DND-41 (cell line): ENCODE measurements around the gene RASAL2.

Experiments
- ATAC-seq: fragments of 200-7000 bp; cut with Tn5 transposase; 3 replicates; pipeline ENCODE4 v1.9.1; 2021; ENCODE audit warnings: low read depth; ENCODE audit not compliant: insufficient read depth
- DNase-seq: peaks from one replicate; pipeline ENCODE4 v3.0.0-alpha.2; 2020
- H2AFZ ChIP-seq: 2 replicates; pipeline ENCODE4 v1.6.0; 2012; ENCODE audit warnings: low read depth, low read length
- H3K27ac ChIP-seq: 2 replicates; pipeline ENCODE4 v1.5.1; 2012; ENCODE audit warnings: low read length, inconsistent platforms
- H3K27me3 ChIP-seq: fragments of 200-600 bp; sonication (generic); 2 replicates; pipeline ENCODE4 v1.6.0; 2012; ENCODE audit warnings: low read length, mild to moderate bottlenecking, inconsistent platforms; ENCODE audit not compliant: insufficient read depth, poor library complexity
- H3K36me3 ChIP-seq: 2 replicates; pipeline ENCODE4 v1.5.1; 2012; ENCODE audit warnings: low read length, inconsistent platforms; ENCODE audit not compliant: insufficient read depth
- H3K4me1 ChIP-seq: 2 replicates; pipeline ENCODE4 v1.5.1; 2012; ENCODE audit warnings: mild to moderate bottlenecking, low read length; ENCODE audit not compliant: insufficient read depth
- H3K4me2 ChIP-seq: 2 replicates; pipeline ENCODE4 v1.6.0; 2012; ENCODE audit warnings: mild to moderate bottlenecking, moderate library complexity, low read length, inconsistent platforms; ENCODE audit not compliant: insufficient read depth
- H3K4me3 ChIP-seq, 2 experiments: fragments of 200-600 bp in 1 of 2; shearing (Covaris generic) in 1 of 2; 2 replicates each; pipeline ENCODE4 v1.5.1; 2012 to 2016; ENCODE audit warnings: inconsistent platforms in 2 of 2, low read length in 2 of 2, mild to moderate bottlenecking in 2 of 2, low read depth in 1 of 2, moderate library complexity in 1 of 2
- H3K79me2 ChIP-seq: 2 replicates; pipeline ENCODE4 v1.6.0; 2012; ENCODE audit warnings: low read length, inconsistent platforms; ENCODE audit not compliant: insufficient read depth
- H3K9ac ChIP-seq: 2 replicates; pipeline ENCODE4 v1.6.0; 2012; ENCODE audit warnings: low read depth, mild to moderate bottlenecking, inconsistent platforms, low read length, moderate library complexity
- H3K9me3 ChIP-seq: 2 replicates; pipeline ENCODE4 v1.5.1; 2012; ENCODE audit warnings: low read length, moderate library complexity, mild to moderate bottlenecking, inconsistent platforms; ENCODE audit not compliant: insufficient read depth, severe bottlenecking
- H4K20me1 ChIP-seq: 2 replicates; pipeline ENCODE4 v1.6.0; 2012; ENCODE audit warnings: low read length; ENCODE audit not compliant: insufficient read depth
- CTCF ChIP-seq: IDR thresholded peaks from 2 replicates; pipeline ENCODE4 v1.5.1; 2012; ENCODE audit warnings: borderline replicate concordance, low read length, moderate library complexity, mild to moderate bottlenecking; ENCODE audit not compliant: poor library complexity, severe bottlenecking; ENCODE audit errors: extremely low read depth
- EZH2 ChIP-seq: IDR thresholded peaks from 3 replicates; pipeline ENCODE4 v1.6.1; 2012; ENCODE audit warnings: borderline replicate concordance, low read depth, mild to moderate bottlenecking, moderate library complexity, low read length, inconsistent platforms; ENCODE audit not compliant: severe bottlenecking

Gene RASAL2

GRCh38 chr1:178442925-178443324 lies 349.0 kb downstream of the RASAL2 start:
- H3K27ac ChIP-seq, result no peak overlapping the region
- H3K9me3 ChIP-seq, result no peaks in the 10 kb centered on the region
- no peak overlapping the region for H3K4me3 ChIP-seq
- H3K4me1 ChIP-seq, result no peaks in the 10 kb centered on the region
- H3K9ac ChIP-seq, result no peak overlapping the region
- no peak overlapping the region for H3K4me2 ChIP-seq
- no peaks in the 10 kb centered on the region for H4K20me1 ChIP-seq
- H3K79me2 ChIP-seq, result no peaks in the 10 kb centered on the region
- TF ChIP-seq EZH2 (no peak), CTCF (no peak)
- H3K27me3 ChIP-seq, result no peaks in the 10 kb centered on the region
- ATAC-seq (no peak), DNase-seq (no peak)
- no peak overlapping the region for H2AFZ ChIP-seq
- no peaks in the 10 kb centered on the region for H3K36me3 ChIP-seq

GRCh38 chr1:178450871-178451270 lies 357.0 kb downstream of the RASAL2 start:
- DNase-seq (no peak), ATAC-seq (no peak)
- Histone ChIP-seq H3K36me3 (no peaks in the 10 kb centered on the region), H3K4me2 (no peak overlapping the region), H3K27ac (no peak overlapping the region), H3K9ac (no peak overlapping the region), H3K4me1 (no peaks in the 10 kb centered on the region), H3K9me3 (no peaks in the 10 kb centered on the region), H3K79me2 (no peaks in the 10 kb centered on the region), H2AFZ (no peak overlapping the region), H4K20me1 (no peaks in the 10 kb centered on the region), H3K4me3 (no peak overlapping the region), H3K27me3 (peaks cover 3% of the 10 kb centered on the region)
- TF ChIP-seq CTCF (no peak), EZH2 (no peak)

GRCh38 chr1:178451529-178451928 lies 357.6 kb downstream of the RASAL2 start:
- TF ChIP-seq CTCF (no peak), EZH2 (no peak)
- Histone ChIP-seq H3K36me3 (no peaks in the 10 kb centered on the region), H3K4me3 (no peak overlapping the region), H3K79me2 (no peaks in the 10 kb centered on the region), H3K27me3 (peaks cover 3% of the 10 kb centered on the region), H3K27ac (no peak overlapping the region), H3K4me2 (no peak overlapping the region), H4K20me1 (no peaks in the 10 kb centered on the region), H3K9me3 (no peaks in the 10 kb centered on the region), H2AFZ (no peak overlapping the region), H3K9ac (no peak overlapping the region), H3K4me1 (no peaks in the 10 kb centered on the region)
- ATAC-seq, result no peak
- DNase-seq, result no peak

- ATAC-seq, result no peak
- no peaks in the 10 kb centered on the region for H3K4me1 ChIP-seq
- TF ChIP-seq CTCF (no peak), EZH2 (no peak)
- no peak overlapping the region for H3K4me2 ChIP-seq
- no peaks in the 10 kb centered on the region for H3K36me3 ChIP-seq
- no peak overlapping the region for H2AFZ ChIP-seq
- no peaks in the 10 kb centered on the region for H4K20me1 ChIP-seq
- no peaks in the 10 kb centered on the region for H3K9me3 ChIP-seq
- H3K27me3 ChIP-seq, result peaks cover 3% of the 10 kb centered on the region
- no peak overlapping the region for H3K4me3 ChIP-seq
- DNase-seq, result no peak
- H3K27ac ChIP-seq, result no peak overlapping the region
- H3K9ac ChIP-seq, result no peak overlapping the region
- no peaks in the 10 kb centered on the region for H3K79me2 ChIP-seq
Measured at GRCh38 chr1:178452013-178452412, 358.1 kb downstream of the RASAL2 start.
